Embryonic facial prominence (tissue), 1 donor: ENCODE results near the gene CDCA5.

Experiments used
- DNase-seq: peaks from one replicate; pipeline ENCODE4 v3.0.0-alpha.2; 2016; ENCODE audit errors: extremely low spot score

The CDCA5 gene

GRCh38 chr11:65045061-65045460 is 38.8 kb downstream of the CDCA5 start:
- no peak for DNase-seq

DNA sequence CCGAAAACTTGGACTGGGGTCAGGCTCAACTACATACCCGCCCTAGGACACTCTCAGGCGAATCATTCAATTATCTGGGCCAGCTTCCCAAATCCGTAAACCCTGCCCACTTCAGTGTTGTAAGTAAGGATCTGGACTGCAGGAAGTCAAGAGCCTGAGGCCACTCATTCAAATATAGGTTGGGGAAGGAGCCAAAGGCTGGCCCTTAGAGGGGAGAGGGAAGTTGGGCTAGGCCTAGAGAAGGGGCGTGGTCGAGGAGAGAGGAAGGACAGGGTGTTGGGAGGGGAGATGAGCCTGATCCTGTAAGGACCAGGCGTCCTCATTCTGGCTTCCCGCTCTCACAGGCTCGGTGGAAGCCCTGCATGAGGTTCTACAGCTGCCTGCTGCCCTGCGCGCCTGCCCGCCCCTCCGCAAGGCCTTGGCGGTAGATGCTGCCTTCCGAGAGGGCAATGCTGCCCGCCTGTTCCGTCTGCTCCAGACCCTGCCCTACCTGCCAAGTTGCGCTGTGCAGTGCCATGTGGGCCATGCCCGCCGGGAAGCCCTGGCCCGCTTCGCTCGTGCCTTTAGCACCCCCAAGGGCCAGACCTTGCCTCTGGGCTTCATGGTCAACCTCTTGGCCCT is 39.8 kb downstream of the CDCA5 start:
- DNase-seq: no peak

- no peak for DNase-seq
Measured at GRCh38 chr11:65042891-65043290, 40.9 kb downstream of the CDCA5 start.

DNA sequence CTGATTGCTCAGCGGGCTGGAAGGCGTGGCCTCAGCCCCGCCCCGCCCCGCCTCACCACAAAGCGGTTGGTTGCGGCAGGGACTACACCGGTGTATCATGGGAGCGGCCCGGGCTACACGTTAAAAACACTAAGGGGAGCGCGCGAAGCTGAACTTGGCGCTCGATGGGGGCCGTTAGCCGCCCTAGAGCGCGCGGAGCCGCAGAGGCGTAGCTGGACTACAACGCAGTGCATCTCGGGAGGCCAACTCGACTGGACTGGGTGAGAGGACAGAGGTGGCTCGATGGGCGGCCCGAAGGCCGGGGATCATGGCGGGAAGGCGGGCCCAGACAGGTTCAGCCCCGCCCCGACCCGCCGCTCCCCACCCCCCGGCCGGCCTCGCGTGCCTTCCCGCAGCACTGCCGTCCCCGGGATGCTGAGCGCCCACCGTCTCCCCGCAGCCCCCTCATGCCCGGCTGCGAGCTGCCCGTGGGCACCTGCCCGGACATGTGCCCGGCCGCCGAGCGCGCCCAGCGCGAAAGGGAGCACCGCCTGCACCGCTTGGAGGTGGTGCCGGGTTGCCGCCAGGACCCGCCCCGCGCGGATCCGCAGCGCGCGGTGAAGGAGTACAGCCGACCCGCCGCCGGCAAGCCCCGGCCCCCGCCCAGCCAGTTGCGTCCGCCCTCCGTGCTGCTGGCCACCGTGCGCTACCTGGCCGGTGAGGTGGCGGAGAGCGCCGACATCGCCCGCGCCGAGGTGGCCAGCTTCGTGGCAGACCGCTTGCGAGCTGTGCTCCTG is 42.8 kb downstream of the CDCA5 start, which contains the start of gene SAC3D1:
TSS of gene SAC3D1 (plus strand) at position 364 of the 776 bp plus-strand sequence. CDS start at position 447, 83 bp downstream.
- DNase-seq: peak; percentile 68

GRCh38 chr11:65040520-65040846 is 43.4 kb downstream of the CDCA5 start:
- no peak for DNase-seq

DNA sequence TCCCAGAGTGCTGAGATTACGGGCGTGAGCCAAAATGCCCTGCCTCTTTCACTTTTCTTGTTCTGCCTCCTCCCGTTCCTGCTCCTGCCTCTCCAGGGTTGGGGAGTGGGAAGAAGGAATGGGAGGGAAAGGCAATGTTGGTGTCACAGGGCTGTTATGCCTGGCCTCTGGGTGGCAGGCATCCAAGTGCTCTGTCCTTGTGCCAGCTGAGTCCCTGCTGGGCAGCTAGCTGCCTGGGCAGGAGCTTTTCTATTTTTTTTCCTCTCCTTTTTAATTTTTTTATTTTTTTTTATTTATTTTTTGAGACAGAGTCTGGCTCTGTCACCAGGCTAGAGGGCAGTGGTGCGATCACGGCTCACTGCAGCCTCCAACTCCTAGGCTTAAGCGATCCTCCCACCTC is 46.9 kb downstream of the CDCA5 start:
- DNase-seq: no peak

DNA sequence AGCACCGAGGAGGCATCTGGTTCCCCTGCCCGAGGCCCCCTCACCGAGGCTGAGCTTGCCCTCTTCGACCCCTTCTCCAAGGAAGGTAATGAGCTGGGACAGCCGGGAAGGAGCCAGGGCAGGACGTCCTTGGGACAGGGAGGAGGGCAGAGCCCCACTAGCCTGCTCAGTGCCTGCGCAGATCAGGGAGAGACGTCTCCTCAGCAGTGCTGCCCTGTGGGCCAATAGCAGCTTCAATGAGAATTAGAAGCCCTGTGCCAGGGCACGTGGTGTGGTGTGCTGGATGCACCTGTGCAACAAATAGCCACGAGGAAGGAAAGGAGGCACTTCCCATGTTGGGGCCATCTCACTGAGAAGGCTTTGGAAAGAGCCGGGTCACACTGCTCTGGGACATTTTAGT is 48.3 kb downstream of the CDCA5 start:
- DNase-seq: no peak

DNA sequence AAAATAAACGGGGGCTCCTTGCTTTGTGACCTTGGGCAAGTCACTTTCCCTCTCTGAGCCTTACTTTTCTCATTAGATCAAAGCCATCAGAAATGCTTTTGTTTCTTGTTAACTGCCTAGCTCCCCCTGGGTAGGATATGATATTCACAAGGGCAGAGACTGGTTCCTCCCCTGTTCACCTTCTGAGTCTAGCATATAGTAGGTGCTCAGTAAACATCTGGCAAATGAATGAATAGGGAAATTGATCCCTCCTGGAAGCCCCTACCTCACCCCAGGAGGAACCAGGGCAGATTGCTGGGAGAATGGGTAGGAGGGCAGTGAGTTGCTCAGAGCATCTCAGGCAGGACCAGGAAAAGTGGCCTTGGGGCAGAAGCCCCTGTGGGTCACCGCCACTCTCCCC is 49.4 kb downstream of the CDCA5 start:
- no peak for DNase-seq

DNA sequence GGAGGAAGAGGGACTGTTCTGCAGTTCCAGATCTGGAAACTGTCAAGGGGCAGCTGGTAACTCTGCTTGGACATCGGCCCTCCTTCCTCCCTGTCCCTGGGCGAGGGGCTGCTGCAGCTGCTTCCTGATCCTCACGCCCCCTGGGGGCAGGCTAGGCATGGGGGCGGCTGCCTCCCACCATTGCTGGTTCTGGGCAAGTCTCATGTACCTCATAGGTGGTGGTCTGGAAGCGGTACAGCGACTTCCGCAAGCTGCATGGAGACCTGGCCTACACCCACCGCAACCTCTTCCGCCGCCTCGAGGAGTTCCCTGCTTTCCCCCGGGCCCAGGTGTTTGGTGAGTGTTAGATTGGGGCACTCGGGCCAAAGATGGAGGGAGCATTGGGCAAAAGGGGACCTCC is 51.6 kb downstream of the CDCA5 start:
- no peak for DNase-seq
